Mucosa of rectum (tissue), 2 donors: ENCODE measurements around the gene NCK1.

Experiments
- H3K27ac ChIP-seq, 2 donors: one replicate each; pipeline ENCODE4 v1.7.0; 2013; ENCODE audit warnings: inconsistent platforms in 2 of 2, low read depth in 2 of 2, low read length in 2 of 2
- H3K27me3 ChIP-seq, 2 donors: one replicate each; pipeline ENCODE4 v1.7.0; 2013; ENCODE audit warnings: low read length in 2 of 2; ENCODE audit not compliant: control insufficient read depth in 2 of 2, insufficient read depth in 2 of 2
- H3K36me3 ChIP-seq, 2 donors: one replicate each; pipeline ENCODE4 v1.7.0; 2013; ENCODE audit warnings: low read length in 2 of 2; ENCODE audit not compliant: control insufficient read depth in 2 of 2, insufficient read depth in 2 of 2
- H3K4me1 ChIP-seq, 2 donors: one replicate each; pipeline ENCODE4 v1.7.0; 2013; ENCODE audit warnings: low read length in 2 of 2, mild to moderate bottlenecking in 1 of 2; ENCODE audit not compliant: control insufficient read depth in 2 of 2, insufficient read depth in 2 of 2
- H3K4me3 ChIP-seq, 2 donors: one replicate each; pipeline ENCODE4 v1.7.0; 2013; ENCODE audit warnings: low read length in 2 of 2
- H3K9ac ChIP-seq, 2 donors: one replicate each; pipeline ENCODE4 v1.7.0; 2013; ENCODE audit warnings: low read length in 2 of 2, low read depth in 1 of 2, mild to moderate bottlenecking in 1 of 2
- H3K9me3 ChIP-seq, 2 donors: one replicate each; pipeline ENCODE4 v1.7.0; 2013; ENCODE audit warnings: low read length in 2 of 2; ENCODE audit not compliant: control insufficient read depth in 2 of 2
- donor health status: healthy.
- donor health status: Normal muscosa, but diverticular disease.

Gene NCK1

DNA sequence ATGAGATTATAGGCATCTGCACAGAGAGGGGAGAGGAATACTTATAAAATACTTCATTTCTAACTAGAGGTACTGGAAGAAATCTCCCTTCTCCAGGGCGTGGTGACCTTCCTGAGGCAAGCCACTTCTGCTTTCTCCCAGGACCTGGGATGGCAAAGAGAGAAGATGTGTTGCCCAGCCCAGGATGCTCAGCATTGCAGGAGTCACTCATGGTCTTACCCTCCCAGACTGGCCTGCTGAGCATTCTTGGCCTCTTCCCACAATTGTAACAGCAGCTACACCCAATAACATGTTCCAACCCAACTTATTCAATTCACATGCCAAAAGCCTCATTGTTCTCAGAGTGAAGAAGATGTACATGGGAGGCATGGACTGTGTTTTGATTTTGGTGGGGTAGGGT, 133.6 kb downstream of the NCK1 start:
- Histone ChIP-seq H3K9ac (peak overlapping the region; percentile 48 to 67), H3K27ac (peak overlapping the region; percentile 88 to 94), H3K36me3 (no peaks in the 10 kb centered on the region), H3K4me1 (peaks cover 10 to 16% of the 10 kb centered on the region in 2 donors), H3K27me3 (no peaks in the 10 kb centered on the region), H3K9me3 (no peaks in the 10 kb centered on the region), H3K4me3 (no peak overlapping the region)
